Measurements from ENCODE around the gene TIGD7.

TIGD7 gene

DNA sequence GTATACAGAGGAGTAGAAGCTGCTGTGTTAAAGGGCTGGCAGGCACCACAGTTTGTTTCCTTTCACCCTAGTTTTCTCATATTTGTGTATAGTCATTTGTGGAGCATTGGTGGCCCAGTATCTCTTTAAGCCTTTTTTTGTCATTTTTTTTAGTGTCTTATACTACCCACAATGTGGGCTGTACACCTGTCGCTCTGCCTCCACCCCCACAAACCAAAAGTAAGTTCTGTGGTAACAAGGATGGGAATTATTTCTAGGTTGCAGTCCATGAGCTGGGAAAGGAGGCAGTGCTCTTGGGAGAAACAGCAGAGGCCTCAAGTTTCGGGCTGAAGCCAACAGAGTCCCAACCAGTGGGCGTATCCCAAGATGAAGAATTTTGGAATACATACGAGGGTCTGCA is 6.3 kb upstream of the TIGD7 start:
- no peak for DNase-seq (ENCODE audit: low read depth in 1 of 2, low spot score in 1 of 2)
- no peak overlapping the region for H3K4me3 ChIP-seq (replicated peaks; ENCODE audit: insufficient read depth, low read length)
- no peaks in the 10 kb centered on the region for H3K27me3 ChIP-seq (ENCODE audit: insufficient read depth, poor library complexity, severe bottlenecking)
- no peak overlapping the region for H3K27ac ChIP-seq (replicated peaks)
- no peak for TF ChIP-seq CTCF (IDR thresholded peaks at IDR 0.05; ENCODE audit: insufficient read depth, low read length)
- no peak for TF ChIP-seq GABPA (IDR thresholded peaks at IDR 0.05; ENCODE audit: low read depth)
- no peak for TF ChIP-seq REST (IDR thresholded peaks at IDR 0.05; ENCODE audit: insufficient replicate concordance, low read depth)
- TF ChIP-seq SPI1 (IDR thresholded peaks at IDR 0.05; ENCODE audit: borderline replicate concordance, low read depth): no peak
- TF ChIP-seq POLR2AphosphoS5 (IDR thresholded peaks at IDR 0.05; ENCODE audit: low read depth): no peak

GRCh38 chr16:3306078-3306477 is 848 bp upstream of the TIGD7 start:
- TF ChIP-seq SPI1 (IDR thresholded peaks at IDR 0.05; ENCODE audit: borderline replicate concordance, low read depth) (no peak), REST (IDR thresholded peaks at IDR 0.05; ENCODE audit: insufficient replicate concordance, low read depth) (no peak), GABPA (IDR thresholded peaks at IDR 0.05; ENCODE audit: low read depth) (no peak), POLR2AphosphoS5 (IDR thresholded peaks at IDR 0.05; ENCODE audit: low read depth) (no peak), CTCF (IDR thresholded peaks at IDR 0.05; ENCODE audit: insufficient read depth, low read length) (no peak)
- H3K27me3 ChIP-seq (ENCODE audit: insufficient read depth, poor library complexity, severe bottlenecking): no peaks in the 10 kb centered on the region
- DNase-seq (ENCODE audit: low read depth in 1 of 2, low spot score in 1 of 2): no peak
- peak overlapping the region; percentile 50 for H3K4me3 ChIP-seq (replicated peaks; ENCODE audit: insufficient read depth, low read length)
- peak overlapping the region; percentile 95 for H3K27ac ChIP-seq (replicated peaks)

DNA sequence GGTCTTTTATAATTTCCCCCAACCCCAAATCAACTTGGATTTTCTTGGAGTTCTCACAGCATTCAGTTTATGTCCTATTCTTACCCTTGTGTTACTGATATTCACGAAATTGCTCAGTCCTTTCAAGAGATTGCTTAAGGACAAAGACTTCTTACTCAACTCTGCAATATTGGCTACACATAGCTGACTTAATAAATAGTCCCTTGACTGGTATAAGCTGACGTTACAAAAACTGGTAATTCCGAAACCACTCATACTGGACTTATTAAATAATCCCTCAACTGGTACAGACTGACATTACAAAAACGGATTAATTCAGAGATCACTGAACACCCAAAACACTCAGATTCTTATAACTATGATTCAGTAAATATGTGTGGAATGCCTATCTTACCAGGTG is 860 bp downstream of the TIGD7 start:
- H3K27ac ChIP-seq (replicated peaks): peak overlapping the region; percentile 95; the same call in 1 of the 2 replicates
- TF ChIP-seq SPI1 (IDR thresholded peaks at IDR 0.05; ENCODE audit: borderline replicate concordance, low read depth) (no peak), POLR2AphosphoS5 (IDR thresholded peaks at IDR 0.05; ENCODE audit: low read depth) (no peak), REST (IDR thresholded peaks at IDR 0.05; ENCODE audit: insufficient replicate concordance, low read depth) (no peak), CTCF (IDR thresholded peaks at IDR 0.05; ENCODE audit: insufficient read depth, low read length) (no peak), GABPA (IDR thresholded peaks at IDR 0.05; ENCODE audit: low read depth) (no peak)
- no peak overlapping the region; the same call in 1 of the 2 replicates for H3K4me3 ChIP-seq (replicated peaks; ENCODE audit: insufficient read depth, low read length)
- DNase-seq (ENCODE audit: low read depth in 1 of 2, low spot score in 1 of 2): no peak
- H3K27me3 ChIP-seq (ENCODE audit: insufficient read depth, poor library complexity, severe bottlenecking): no peaks in the 10 kb centered on the region
